A172 (cell line): Measurements from ENCODE around the gene GAA. TPM values are rescaled to one million over a fixed set of nuclear protein-coding genes. Genes with fewer than 3 reads are reported as not detected.

Experiments
- DNase-seq: peaks from one replicate; pipeline ENCODE4 v3.0.0-alpha.2; 2015; ENCODE audit warnings: low spot score
- total RNA-seq: library from RNA; depleted of rRNA; stranded (reverse); fragments of >200 nt; shearing (Covaris generic); gene quantifications from 2 replicates; pipeline ENCODE4 v1.2.3, GENCODE V29; 2014; rRNA removed

GAA gene
- 81.7 and 84.8 TPM in 2 replicates for total RNA-seq

DNA sequence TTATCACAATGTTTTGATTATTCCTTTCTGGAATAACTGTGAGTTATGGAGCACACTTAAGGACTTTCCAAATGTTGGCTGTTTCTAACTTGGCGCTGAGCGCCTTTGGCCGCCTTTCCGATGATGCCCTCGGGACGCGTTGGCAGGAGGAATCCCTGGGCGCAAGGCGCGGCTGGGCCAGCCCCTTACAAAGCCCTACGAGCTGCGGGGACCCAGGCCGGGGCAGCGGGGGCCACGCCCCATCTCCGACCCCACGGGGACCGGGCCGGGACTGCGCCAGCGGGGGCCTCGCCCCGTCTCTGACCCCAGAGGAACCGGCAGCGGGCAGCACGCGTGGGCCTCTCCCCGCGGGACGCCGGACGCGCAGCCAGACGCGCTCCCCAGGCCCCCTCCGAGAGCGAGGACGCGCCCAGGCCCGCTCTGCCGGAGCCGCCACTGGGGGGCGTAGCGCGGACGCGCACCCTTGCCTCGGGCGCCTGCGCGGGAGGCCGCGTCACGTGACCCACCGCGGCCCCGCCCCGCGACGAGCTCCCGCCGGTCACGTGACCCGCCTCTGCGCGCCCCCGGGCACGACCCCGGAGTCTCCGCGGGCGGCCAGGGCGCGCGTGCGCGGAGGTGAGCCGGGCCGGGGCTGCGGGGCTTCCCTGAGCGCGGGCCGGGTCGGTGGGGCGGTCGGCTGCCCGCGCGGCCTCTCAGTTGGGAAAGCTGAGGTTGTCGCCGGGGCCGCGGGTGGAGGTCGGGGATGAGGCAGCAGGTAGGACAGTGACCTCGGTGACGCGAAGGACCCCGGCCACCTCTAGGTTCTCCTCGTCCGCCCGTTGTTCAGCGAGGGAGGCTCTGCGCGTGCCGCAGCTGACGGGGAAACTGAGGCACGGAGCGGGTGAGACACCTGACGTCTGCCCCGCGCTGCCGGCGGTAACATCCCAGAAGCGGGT is at the start of gene GAA:
Gene GAA (plus strand): TSS at position 571 of the 935 bp plus-strand sequence. CDS start 3,006 bp downstream, outside the sequence.
- DNase-seq: peak; percentile 54

DNA sequence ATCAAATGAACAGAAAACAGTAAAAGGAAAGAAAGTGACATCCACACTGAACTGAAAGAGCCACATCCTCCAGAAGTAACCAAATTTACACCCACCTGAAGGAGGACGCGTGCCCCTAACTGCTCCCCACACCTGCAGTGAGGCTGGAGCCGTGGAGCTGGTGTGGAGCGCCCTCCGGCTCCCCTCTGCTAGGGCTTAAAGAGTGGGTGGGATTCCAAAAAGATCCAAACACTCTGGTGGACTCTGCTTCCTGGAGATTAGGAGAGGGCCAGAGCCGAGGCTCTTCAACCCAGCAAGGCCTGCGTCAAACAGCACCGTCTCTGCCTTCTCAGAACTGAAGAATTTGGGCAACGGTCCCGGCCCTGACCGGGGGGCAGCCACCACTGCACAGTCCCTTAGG is 49.7 kb upstream of the GAA start:
- no peak for DNase-seq

DNA sequence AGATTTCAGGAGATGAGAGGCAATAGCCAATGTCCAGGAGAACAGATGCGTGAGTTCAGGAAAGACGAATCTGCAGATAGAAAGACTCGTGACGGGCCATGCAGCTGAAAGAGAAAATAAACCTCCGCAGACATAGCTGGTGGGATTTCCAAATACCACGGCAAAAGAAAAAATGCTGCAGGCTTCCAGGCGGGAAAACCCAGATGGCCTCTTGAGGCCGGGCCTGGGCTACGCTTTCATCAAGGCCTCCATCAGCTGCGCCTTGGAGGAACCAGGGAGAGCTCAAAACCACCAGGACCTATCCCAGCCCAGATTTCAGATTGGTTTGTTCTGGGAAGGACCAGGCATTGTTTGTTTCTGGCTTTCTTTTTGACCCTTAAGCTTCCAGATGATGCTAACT is 48.3 kb upstream of the GAA start:
- DNase-seq: no peak

DNA sequence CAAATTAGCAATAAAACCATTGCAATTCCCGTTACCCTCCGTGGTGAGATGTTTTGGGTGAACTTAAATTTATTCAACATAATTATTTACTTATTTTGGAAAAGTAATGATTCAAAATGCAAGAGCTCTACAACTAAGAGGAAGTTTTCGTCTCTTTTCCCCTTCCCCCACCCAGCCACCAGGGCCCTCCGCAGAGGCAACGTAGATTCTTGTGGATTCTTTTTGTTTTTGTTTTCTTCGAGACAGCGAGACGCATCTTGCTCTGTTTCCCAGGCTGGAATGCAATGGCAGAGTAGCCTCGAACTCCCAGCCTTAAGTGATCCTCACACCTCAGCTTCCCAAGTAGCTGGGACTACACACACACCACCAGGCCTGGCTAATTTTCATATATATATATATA is 45.8 kb upstream of the GAA start:
- no peak for DNase-seq

DNA sequence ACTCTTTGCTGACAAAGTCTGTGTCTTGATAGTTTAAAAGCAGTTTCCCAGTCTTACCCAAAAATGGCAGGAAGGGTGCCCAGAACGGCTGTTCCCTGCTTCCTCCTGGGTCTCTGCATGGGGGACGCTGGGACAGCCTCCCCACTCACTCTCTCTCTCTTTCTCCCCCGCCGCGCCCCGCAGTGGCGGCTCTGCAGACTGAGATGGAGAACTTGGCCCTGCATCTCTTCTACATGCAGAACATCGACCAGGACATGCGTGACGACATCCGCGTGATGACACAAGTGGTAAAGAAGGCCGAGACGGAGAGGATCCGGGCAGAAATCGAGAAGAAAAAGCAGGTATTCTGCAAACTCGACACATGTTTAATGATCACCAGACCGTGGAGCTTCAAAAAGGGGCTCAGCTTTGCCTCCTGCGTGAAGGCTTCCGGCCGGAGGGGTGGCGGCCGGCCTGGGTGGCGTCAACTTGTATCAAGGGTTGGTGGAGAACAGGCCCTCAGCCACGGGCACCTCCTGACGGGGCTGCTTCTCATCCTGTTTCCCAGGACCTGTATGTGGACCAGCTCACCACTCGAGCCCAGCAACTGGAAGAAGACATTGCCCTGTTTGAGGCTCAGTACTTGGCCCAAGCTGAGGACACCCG is 42.9 kb upstream of the GAA start:
- DNase-seq: no peak

DNA sequence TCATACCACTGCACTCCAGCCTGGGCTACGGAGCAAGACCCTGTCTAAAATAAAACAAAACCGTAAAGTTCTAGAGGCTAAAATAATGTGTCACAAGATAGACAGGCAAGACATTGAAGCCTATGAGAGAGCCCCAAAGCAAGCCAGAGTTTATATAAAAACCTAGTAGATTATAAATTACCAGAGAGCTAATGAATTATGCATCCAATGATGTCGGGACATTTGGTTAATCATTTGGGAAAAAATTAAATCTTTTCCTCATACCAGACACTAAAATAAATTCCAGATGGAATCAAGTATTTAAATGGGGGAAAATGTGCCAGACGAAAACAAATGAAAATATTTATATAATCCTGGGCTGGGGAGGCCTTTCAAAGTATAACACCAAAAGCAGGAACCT is 40.7 kb upstream of the GAA start:
- no peak for DNase-seq

DNA sequence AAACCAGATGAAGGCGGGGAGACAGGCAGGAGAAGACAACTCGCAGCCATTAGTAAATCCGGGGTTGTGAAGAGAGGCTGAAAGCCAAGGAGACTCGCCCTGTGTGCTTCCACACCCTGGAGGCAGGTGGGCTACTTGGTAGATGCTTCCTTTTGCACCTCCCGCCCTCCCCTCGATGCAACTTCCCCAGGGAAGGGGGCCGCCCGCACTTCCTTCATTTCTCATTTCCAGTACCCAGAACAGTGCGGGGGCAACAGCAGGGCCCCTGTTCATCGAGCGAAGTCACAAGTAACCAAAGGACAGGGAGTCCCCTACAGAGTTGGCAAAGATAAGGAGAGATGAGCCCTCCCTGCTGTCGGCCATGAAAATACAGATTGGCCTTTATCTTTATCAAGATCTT is 40.0 kb upstream of the GAA start:
- no peak for DNase-seq

DNA sequence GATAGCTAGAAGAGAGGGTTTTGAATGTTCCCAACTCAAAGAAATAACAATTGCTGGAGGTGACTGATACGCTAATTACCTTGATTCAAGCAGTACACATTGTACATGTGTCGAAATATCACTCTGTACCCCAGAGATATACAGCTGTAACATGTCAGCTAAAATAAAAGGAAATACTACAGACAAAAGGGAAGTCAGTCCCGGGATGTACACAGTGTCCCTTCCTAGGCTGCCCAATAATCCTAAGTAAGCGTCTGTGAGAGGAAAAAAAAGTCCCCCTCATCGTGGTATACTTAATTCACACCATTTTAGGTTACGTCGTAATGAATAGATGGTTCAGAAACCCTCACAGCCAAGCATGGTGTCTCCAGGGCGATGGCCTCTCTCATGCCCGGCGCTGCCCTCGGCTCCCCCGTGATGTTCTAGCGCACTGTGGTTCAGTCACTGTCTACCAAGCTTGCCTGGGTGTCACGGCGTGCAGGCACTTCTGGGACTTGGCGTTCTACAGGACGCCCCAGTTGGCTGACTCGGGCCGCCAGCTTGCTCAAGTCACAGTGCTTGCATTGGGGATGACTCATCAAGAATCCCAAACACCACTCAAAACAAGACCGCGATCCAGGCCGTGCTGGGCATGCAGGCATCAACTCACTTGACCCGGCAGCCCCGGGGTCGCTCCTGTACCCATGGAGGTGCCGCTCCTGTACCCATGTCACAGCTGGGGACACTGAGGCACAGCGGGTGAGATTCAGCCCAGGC is 37.4 kb upstream of the GAA start:
- peak; percentile 75 for DNase-seq

DNA sequence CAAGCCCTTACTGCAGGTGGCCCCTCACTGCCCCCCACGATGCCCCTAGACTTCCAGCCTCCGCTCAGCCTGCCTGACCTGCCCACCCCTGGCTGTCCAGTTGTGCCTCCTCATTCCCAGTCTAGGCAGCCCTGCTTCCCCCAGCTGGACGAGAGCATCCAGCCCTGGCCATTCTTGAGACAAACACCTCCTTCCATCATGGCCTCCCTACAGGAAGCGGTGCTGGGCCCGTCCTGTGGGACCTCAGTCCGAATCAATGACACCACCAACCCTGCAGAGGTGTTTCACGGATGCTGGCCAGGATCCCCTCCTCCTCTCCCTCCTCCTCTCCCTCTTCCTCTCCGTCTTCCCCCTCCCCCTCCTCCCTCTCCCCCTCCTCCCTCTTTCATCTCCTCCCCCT is 36.7 kb upstream of the GAA start:
- DNase-seq: no peak

DNA sequence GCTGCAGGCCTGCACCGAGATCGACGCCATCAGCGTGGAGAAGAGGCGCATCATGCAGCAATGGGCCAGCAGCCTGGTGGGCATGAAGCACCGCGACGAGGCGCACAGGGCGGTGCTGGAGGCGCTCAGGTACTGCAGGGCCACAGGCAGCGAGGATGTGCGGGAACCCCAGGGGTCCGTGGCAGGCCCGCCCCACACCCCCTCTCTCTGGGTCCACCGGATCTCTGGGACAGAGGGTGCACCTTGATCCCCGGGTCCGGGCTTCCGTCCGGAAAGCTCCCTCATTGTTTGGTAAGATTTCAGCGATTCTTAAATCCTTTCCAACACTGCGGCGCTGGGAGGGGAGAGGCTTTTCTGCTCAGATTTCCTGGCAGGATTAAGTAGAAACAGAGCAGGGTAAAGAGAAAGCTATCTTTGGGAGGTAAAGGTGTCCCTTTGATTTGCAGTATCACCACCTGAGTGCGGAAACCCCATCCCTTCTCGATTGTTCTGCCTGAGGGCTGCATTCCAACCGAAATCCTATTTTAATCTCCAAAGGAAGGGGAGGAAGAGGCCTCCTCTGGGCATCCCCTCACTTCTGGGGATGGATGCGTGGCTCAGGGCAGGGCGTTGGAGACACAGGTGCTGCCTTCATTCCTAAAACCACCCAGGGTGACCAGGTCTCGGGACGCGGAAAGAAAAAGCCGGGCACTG is 35.8 kb upstream of the GAA start:
- no peak for DNase-seq

DNA sequence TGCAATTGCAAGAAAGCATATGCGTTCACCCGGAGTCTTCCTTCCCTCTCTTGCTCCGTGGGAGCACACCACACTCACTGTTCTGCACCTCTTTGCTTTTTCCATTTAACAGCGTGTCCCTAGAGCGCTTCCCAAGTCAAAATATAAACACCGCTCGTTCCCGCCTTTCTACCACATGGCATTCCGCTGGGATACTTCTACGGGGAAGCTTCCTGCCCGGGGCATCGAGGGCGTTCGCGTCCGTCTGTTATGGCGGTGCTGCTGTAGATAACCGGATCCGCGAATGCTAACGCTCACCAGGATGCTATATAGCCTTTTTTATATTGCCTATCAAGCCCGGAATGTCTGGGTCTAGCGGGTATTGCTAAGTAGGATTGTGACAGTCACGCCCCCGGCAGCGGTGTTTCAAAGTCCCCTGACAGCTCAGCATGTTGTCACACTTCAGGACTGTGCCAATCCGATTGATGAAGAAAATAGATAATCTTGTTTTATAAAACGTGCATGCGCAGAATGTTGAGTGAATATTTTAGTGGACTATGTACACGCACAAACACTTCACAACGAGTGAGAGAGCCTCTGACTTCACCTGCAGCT is 33.9 kb upstream of the GAA start:
- DNase-seq: no peak

DNA sequence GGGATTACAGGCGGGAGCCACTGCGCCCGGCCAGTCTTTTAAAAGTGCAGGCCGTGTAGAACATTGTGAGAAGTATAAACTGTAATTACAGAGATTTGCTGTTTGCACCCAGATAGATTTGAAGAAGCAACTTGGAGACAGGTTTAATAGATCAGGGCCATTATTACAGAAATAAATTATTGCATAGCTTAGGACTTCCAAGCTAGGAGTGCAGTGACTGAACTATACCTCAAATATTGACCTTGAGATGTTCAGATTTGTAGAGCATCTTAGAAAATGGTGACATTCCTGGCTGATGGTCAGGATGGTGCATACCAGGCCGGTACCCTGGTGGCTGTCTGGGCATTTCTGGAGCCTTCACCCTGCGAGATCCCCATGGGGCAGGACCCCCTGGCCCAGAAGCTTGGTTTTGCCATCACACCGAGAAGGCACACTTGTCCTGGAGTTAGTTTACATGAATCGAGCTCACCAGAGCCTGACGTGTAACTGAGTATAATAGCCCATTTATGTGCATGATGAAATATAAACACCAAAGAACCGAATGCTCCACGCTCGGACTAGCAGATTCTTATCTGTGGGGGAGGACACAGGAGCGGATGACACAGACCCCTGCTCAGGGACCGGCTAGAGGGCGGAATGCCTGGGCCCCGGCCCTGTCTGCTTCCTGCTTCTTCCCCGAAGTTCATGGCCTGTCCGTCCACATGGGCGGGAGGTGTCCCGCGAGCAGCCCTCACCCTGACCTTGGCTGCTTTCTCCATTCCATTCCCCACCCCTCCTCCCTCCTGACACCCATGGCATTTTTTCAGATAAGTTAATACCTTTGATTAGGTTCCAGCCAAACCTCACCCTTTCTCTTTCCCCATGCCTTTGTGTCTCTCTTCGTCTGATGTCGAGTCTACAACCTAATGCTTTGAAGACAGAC is 32.8 kb upstream of the GAA start:
- no peak for DNase-seq

DNA sequence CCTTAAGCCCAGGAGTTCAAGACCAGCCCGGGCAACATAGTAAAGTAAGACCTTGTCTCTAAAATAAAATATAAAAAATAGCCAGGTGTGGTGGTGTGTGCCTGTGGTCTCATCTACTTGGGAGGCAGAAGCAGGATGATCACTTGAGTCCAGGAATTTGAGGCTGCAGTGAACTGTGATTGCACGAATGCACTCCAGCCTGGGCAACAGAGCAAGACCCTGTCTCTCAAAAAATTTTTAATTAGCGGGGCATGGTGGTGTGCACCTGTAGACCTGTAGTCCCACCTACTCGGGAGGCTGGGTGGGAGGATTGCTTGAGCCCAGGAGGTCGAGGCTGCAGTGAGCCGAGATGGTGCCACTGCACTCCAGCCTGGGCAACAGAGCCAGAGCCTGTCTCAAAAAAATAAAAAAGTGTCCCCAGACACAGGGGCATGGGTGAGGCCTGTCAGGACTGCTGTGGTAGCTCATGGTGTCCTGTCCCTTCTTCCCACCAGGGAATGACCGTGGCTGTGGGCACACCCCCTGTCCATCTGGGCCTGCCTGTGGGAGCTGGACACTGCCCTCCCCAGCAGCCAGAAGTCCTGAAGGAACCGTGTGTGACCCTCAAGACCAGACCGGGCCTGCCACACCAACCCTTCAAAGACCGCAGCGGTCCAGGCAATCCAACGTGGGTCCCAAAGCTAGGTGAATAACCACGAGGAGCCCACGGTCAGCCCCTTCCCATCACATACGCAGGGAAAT is 30.8 kb upstream of the GAA start:
- no peak for DNase-seq

DNA sequence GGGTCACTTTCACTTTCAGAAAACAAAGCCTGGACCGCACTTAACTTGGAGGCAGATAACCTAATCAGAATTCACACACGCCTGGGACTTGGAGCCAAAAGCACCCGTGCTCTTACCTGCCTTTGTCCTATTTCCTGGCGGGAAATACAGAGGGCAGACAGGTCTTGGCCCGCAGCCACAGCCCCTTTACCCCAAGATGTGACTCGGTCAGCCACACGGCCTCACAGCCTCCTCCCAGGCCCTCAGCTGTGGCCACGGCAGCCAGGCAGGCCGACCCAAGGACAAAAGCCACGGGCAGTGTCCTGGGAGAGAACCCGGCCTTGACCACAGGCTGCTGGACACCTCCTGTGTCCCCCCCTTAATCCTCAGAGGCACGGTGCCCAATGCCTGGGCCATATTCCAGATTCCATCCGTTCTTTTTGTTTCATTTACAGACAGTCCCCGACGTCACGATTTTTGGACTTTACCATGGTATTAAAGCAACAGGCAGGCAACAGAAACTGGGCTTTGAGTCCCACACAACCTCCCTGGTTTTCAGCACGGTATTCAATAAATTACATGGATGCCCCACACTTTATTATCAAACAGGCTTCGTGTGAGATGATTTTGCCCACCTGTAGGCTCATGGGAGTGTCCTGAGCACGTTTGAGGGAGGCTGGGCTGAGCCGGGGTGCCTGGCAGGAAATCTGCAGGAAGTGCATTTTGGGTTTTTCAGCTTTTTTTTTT is 30.1 kb upstream of the GAA start:
- peak; percentile 31 for DNase-seq

DNA sequence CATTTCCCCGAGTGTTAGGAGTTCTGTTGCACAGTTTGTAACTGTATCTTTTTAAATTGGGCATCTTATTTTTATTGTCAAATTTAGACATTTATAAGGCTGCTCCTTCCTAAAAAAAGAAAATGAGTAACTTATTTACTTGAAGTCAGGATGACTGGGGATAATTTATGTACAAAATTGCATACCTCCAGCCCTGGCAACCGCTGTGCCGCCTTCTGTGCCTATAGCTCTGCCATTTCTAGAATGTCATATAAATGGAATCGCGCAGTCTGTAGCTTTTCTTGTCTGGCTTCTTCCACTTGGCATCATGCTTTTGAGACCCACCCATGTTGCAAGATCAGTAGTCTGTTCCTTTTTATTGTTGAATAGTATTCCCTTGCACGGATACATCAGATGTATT is 29.0 kb upstream of the GAA start:
- DNase-seq: no peak

DNA sequence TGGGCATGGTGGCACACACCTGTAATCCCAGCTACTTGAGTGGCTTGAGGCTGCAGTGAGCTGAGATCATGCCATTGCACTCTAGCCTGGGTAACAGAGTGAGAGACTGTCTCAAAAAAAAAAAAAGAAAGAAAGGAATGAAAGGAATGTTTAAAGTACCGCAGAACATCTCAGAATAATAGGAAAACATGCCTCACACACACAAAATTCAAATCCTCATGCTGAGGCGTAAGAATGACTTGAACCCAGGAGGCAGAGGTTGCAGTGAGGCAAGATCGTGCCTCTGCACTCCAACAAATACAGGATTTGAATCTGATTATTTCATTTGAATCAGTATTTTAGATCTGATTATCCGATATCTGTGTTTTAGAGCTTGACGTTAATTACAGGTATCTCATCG is 21.3 kb upstream of the GAA start:
- no peak for DNase-seq

DNA sequence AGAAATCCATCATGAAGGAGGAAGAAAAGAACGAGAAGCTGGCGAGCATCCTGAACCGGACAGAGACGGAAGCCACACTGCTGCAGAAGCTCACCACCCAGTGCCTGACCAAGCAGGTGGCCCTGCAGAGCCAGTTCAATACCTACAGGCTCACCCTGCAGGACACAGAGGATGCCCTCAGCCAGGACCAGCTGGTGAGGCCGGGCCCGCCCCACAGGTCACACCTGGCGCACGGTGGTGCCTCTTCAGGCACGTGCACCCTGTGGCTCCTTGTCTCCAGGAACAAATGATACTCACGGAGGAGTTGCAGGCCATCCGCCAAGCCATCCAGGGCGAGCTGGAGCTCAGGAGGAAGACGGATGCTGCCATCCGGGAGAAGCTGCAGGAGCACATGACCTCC is 19.8 kb upstream of the GAA start:
- no peak for DNase-seq

DNA sequence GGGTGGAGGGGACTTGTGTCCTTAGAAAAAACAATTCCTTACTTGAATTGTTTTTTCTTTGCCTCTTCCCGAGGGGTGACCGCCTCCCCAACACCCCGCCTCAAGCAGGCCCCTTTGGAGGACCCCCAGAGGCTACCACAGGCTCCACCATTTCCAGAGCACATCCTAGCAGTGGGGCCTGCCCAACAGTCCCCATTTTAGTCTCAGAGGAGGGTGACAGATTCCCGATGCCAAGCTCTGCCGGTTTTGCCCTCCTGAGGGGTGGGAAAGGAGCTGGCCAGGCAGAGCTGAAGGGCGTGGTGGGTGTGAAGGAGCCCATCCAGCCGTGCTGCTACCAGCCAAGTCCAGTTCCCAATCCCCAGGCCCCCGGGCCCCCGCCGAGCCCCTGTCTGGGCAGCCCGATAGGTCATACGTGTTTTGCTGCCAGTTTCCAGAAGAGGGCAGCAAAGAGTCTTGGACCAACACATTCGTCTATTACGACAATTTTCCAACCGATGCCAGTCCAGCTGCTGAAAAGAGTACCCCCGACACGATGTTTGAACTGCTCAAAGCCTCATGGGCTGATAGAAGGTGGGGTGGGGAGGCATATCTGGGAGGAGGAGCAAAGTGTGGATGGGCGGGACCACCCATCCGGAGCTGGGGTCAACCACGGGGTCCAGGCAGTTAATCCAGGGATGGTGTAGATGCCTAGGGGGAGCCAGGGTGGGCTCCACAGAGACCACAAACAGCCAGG is 18.8 kb upstream of the GAA start:
- peak; percentile 76 for DNase-seq
